ENCODE data around the gene CLTC.

GRCh38 chr17:59631276-59631675, 11.6 kb downstream of the CLTC start:
- TF ChIP-seq, protein P1, sequence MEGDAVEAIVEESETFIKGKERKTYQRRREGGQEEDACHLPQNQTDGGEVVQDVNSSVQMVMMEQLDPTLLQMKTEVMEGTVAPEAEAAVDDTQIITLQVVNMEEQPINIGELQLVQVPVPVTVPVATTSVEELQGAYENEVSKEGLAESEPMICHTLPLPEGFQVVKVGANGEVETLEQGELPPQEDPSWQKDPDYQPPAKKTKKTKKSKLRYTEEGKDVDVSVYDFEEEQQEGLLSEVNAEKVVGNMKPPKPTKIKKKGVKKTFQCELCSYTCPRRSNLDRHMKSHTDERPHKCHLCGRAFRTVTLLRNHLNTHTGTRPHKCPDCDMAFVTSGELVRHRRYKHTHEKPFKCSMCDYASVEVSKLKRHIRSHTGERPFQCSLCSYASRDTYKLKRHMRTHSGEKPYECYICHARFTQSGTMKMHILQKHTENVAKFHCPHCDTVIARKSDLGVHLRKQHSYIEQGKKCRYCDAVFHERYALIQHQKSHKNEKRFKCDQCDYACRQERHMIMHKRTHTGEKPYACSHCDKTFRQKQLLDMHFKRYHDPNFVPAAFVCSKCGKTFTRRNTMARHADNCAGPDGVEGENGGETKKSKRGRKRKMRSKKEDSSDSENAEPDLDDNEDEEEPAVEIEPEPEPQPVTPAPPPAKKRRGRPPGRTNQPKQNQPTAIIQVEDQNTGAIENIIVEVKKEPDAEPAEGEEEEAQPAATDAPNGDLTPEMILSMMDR (IDR thresholded peaks at IDR 0.05) = no peak
- no peak for TF ChIP-seq POLR2AphosphoS5 (IDR thresholded peaks at IDR 0.05)

Data from prostate gland (tissue), 2 donors.